Esophagus muscularis mucosa (tissue), 4 donors: ENCODE data around the gene USP5. TPM values are rescaled to one million over a fixed set of nuclear protein-coding genes. Genes with fewer than 3 reads are reported as not detected.
A peak's percentile ranks its signal among the peaks of the same experiment; 100 is the strongest.

Experiments used
- DNase-seq: peaks from one replicate; pipeline ENCODE4 v3.0.0-alpha.2; 2017; ENCODE audit errors: extremely low spot score
- H3K27ac ChIP-seq, 4 donors: fragments of 200-600 bp; sonication (generic); replicated peaks in 1 of 4; 1 replicate in 3 of 4; 2 replicates in 1 of 4; pipeline ENCODE4 v1.5.1; 2016 to 2019; ENCODE audit warnings: mild to moderate bottlenecking in 1 of 4
- H3K27me3 ChIP-seq, 4 donors: fragments of 200-600 bp; sonication (generic); one replicate each; pipeline versions ENCODE4 v1.5.1 to v1.6.0; 2016 to 2019
- H3K36me3 ChIP-seq, 4 donors: fragments of 200-600 bp; sonication (generic); one replicate each; pipeline ENCODE4 v1.5.1; 2016 to 2019
- H3K4me1 ChIP-seq, 4 donors: fragments of 200-600 bp; sonication (generic); one replicate each; pipeline ENCODE4 v1.5.1; 2016 to 2019
- H3K4me3 ChIP-seq, 4 donors: fragments of 200-600 bp; sonication (generic); 1 replicate in 2 of 4; 2 replicates in 2 of 4; pipeline ENCODE4 v1.5.1; 2016 to 2019; ENCODE audit warnings: mild to moderate bottlenecking in 4 of 4, moderate library complexity in 1 of 4
- H3K9me3 ChIP-seq, 4 donors: fragments of 200-600 bp; sonication (generic); 1 replicate in 3 of 4; 2 replicates in 1 of 4; pipeline ENCODE4 v1.5.1; 2016 to 2019
- CTCF ChIP-seq, 3 experiments: fragments of 200-600 bp in 2 of 3; fragments of 450-650 bp in 1 of 3; sonication (generic) in 2 of 3; IDR thresholded peaks; one replicate each; pipeline ENCODE4 v1.5.1; 2017 to 2019; ENCODE audit warnings: antibody characterized with exemption in 3 of 3, mild to moderate bottlenecking in 2 of 3, moderate library complexity in 1 of 3
- EP300 ChIP-seq: sonication (generic); formaldehyde crosslinking; IDR thresholded peaks from one replicate; pipeline ENCODE4 v1.6.1; 2017; ENCODE audit warnings: antibody characterized with exemption
- POLR2A ChIP-seq: fragments of 450-650 bp; IDR thresholded peaks from one replicate; pipeline ENCODE4 v1.6.1; 2017; ENCODE audit warnings: antibody characterized with exemption, moderate library complexity, mild to moderate bottlenecking, low read depth
- POLR2AphosphoS5 ChIP-seq, 2 donors: sonication (generic); formaldehyde crosslinking; IDR thresholded peaks; one replicate each; pipeline ENCODE4 v1.6.1; 2017; ENCODE audit warnings: antibody characterized with exemption in 2 of 2
- WGBS: methylation state at CpG from one replicate; pipeline ENCODE4 v1.1.5; 2018; 5-methylcytosine and 5-hydroxymethylcytosine counted together
- intact Hi-C: fragments of 100-400 bp; cut with DNase I; formaldehyde crosslinking; loops from one replicate; pipeline ENCODE4 v1.15.1; 2023
- total RNA-seq, 4 donors: library from RNA; depleted of rRNA; stranded (reverse); fragments of >200 nt; gene quantifications; one replicate each; pipeline versions ENCODE4 v1.1.0 to v1.2.1, GENCODE V29; 2016

Gene USP5
- total RNA-seq, 4 donors from 2014 or later, result 49.8 to 68.7 (median 58.4) TPM

GRCh38 chr12:6849427-6849826 lies 2.5 kb upstream of the USP5 start:
- H3K27ac ChIP-seq, result no peak overlapping the region
- H3K27me3 ChIP-seq, result no peaks in the 10 kb centered on the region
- TF ChIP-seq EP300, result no peak
- TF ChIP-seq CTCF (IDR thresholded peaks at IDR 0.05), result no peak
- TF ChIP-seq POLR2AphosphoS5 (IDR thresholded peaks at IDR 0.05), result no peak
- TF ChIP-seq POLR2A, result no peak
- no peaks in the 10 kb centered on the region for H3K9me3 ChIP-seq
- H3K36me3 ChIP-seq, result peaks cover 0 to 51% (median 34%) of the 10 kb centered on the region in 4 donors
- no peak overlapping the region for H3K4me3 ChIP-seq
- H3K4me1 ChIP-seq, result peaks cover 13 to 25% (median 20%) of the 10 kb centered on the region in 4 donors
- no peak for DNase-seq
- 92% methylated on average over 2 of the region's 2 CpGs for WGBS
- intact Hi-C loops, result no loop called here

- WGBS, result 76% methylated on average over 10 of the region's 10 CpGs
- H3K27me3 ChIP-seq, result no peaks in the 10 kb centered on the region
- intact Hi-C loops, result no loop called here
- H3K9me3 ChIP-seq, result no peaks in the 10 kb centered on the region
- peaks cover 0 to 45% (median 30%) of the 10 kb centered on the region in 4 donors for H3K36me3 ChIP-seq
- H3K27ac ChIP-seq, result no peak overlapping the region
- no peak for DNase-seq
- H3K4me3 ChIP-seq, result no peak overlapping the region
- peaks cover 13 to 26% (median 20%) of the 10 kb centered on the region in 4 donors for H3K4me1 ChIP-seq
- TF ChIP-seq POLR2AphosphoS5 (IDR thresholded peaks at IDR 0.05) (no peak), CTCF (IDR thresholded peaks at IDR 0.05) (no peak), POLR2A (no peak), EP300 (no peak)
These were observed 1.9 kb upstream of the USP5 start for GRCh38 chr12:6849976-6850560.

- H3K9me3 ChIP-seq, result no peaks in the 10 kb centered on the region
- TF ChIP-seq EP300 (no peak), CTCF (IDR thresholded peaks at IDR 0.05) (no peak), POLR2AphosphoS5 (IDR thresholded peaks at IDR 0.05) (no peak), POLR2A (no peak)
- peak overlapping the region; percentile 92 to 98 (median 95) for H3K27ac ChIP-seq
- H3K4me1 ChIP-seq, result peaks cover 13 to 26% (median 20%) of the 10 kb centered on the region in 4 donors
- 31% methylated on average over 6 of the region's 16 CpGs for WGBS
- intact Hi-C loops, result no loop called here
- peaks cover 3 to 43% (median 29%) of the 10 kb centered on the region in 4 donors for H3K36me3 ChIP-seq
- no peaks in the 10 kb centered on the region for H3K27me3 ChIP-seq
- DNase-seq, result no peak
- H3K4me3 ChIP-seq, result peak overlapping the region; percentile 61 to 94 (median 68)
These were observed 1.2 kb upstream of the USP5 start for GRCh38 chr12:6850796-6851152.

GRCh38 chr12:6851153-6851920 lies 613 bp upstream of the USP5 start, which contains the start of gene CDCA3:
Gene CDCA3 (minus strand): TSS chr12:6851286. CDS start chr12:6850952, 334 bp downstream.
- intact Hi-C loops, result no loop called here
- H3K9me3 ChIP-seq, result no peaks in the 10 kb centered on the region
- peak; percentile 99 for DNase-seq
- H3K36me3 ChIP-seq, result peaks cover 9 to 43% (median 29%) of the 10 kb centered on the region in 4 donors
- TF ChIP-seq POLR2A, result peak; percentile 41
- TF ChIP-seq EP300, result no peak
- TF ChIP-seq POLR2AphosphoS5 (IDR thresholded peaks at IDR 0.05), result peak; percentile 89 to 97
- H3K4me3 ChIP-seq, result peak within 1 kb of the TSS; percentile 61 to 94 (median 68)
- peaks cover 13 to 26% (median 20%) of the 10 kb centered on the region in 4 donors for H3K4me1 ChIP-seq
- no peaks in the 10 kb centered on the region for H3K27me3 ChIP-seq
- H3K27ac ChIP-seq, result peak within 1 kb of the TSS; percentile 92 to 98 (median 95)
- WGBS, result under 1% methylated on average over 33 of the region's 37 CpGs

GRCh38 chr12:6852651-6853354 lies 853 bp downstream of the USP5 start:
- Histone ChIP-seq H3K36me3 (peaks cover 18 to 43% (median 32%) of the 10 kb centered on the region in 4 donors), H3K4me1 (peaks cover 13 to 26% (median 20%) of the 10 kb centered on the region in 4 donors), H3K9me3 (no peaks in the 10 kb centered on the region), H3K27ac (peak overlapping the region; percentile 92 to 98 (median 95)), H3K4me3 (peak overlapping the region; percentile 61 to 94 (median 68)), H3K27me3 (no peaks in the 10 kb centered on the region)
- WGBS, result 2% methylated on average over 17 of the region's 18 CpGs
- TF ChIP-seq CTCF (IDR thresholded peaks at IDR 0.05), result peak in 1 of 3 experiments; percentile 4
- TF ChIP-seq POLR2AphosphoS5 (IDR thresholded peaks at IDR 0.05), result no peak
- TF ChIP-seq EP300, result no peak
- no peak for TF ChIP-seq POLR2A
- DNase-seq, result no peak
- intact Hi-C loops, result no loop called here
